ENCODE data around the gene EXOC3L1.

EXOC3L1 gene

GRCh38 chr16:67226295-67226803 is 36.4 kb upstream of the EXOC3L1 start:
- Histone ChIP-seq H4K8ac (ENCODE audit: low read depth, low read length) (no peak overlapping the region), H2BK5ac (ENCODE audit: low read length) (no peak overlapping the region), H2BK15ac (ENCODE audit: low read length) (no peak overlapping the region), H3K14ac (ENCODE audit: low read length) (peak overlapping the region; percentile 42), H3K79me1 (ENCODE audit: low read depth, low read length) (peaks cover 7% of the 10 kb centered on the region), H3K9me3 (replicated peaks in 1 of 2; ENCODE audit: control insufficient read depth in 2 of 2, insufficient read depth in 1 of 2, low read depth in 1 of 2, low read length in 2 of 2) (no peaks in the 10 kb centered on the region), H3K9ac (ENCODE audit: low read depth, low read length, poor library complexity) (peak overlapping the region; percentile 88), H3K23ac (ENCODE audit: low read depth, low read length, poor library complexity) (peak overlapping the region; percentile 45), H2AFZ (ENCODE audit: low read length) (peak overlapping the region; percentile 91), H2AK5ac (ENCODE audit: low read depth, low read length) (no peak overlapping the region), H3K4ac (ENCODE audit: low read length) (no peak overlapping the region), H3K4me1 (ENCODE audit: control insufficient read depth in 2 of 2, insufficient read depth in 1 of 2, low read depth in 1 of 2, low read length in 2 of 2) (peaks cover 10 to 13% of the 10 kb centered on the region in 2 donors), H3K36me3 (replicated peaks in 1 of 2; ENCODE audit: control insufficient read depth in 2 of 2, insufficient read depth in 2 of 2, low read length in 2 of 2) (peaks cover 23 to 41% of the 10 kb centered on the region in 2 donors), H3K4me3 (ENCODE audit: low read length in 2 of 2) (peak overlapping the region; percentile 80 to 83), H3K18ac (ENCODE audit: low read length) (peak overlapping the region; percentile 94), H3K27ac (replicated peaks; ENCODE audit: low read length) (no peak overlapping the region), H4K91ac (ENCODE audit: low read depth, low read length, poor library complexity) (no peak overlapping the region), H3K4me2 (ENCODE audit: insufficient read depth, low read length, poor library complexity, severe bottlenecking) (peak overlapping the region; percentile 91), H2BK12ac (ENCODE audit: low read length) (no peak overlapping the region), H3K27me3 (ENCODE audit: control insufficient read depth in 3 of 3, insufficient read depth in 3 of 3, low read depth in 1 of 3, low read length in 3 of 3) (peaks cover 0 to 2% (median 0%) of the 10 kb centered on the region in 3 experiments), H2BK120ac (ENCODE audit: low read depth, low read length) (no peak overlapping the region)
- no peak for DNase-seq (ENCODE audit: low spot score)
- WGBS, 2 donors (ENCODE audit: extremely low coverage in 2 of 2, insufficient read length in 2 of 2, insufficient replicate concordance in 1 of 2), result no CpG with 5 or more reads among the region's 12 CpGs

- H2BK12ac ChIP-seq (ENCODE audit: low read length), result no peak overlapping the region
- H3K27me3 ChIP-seq (ENCODE audit: control insufficient read depth in 3 of 3, insufficient read depth in 3 of 3, low read depth in 1 of 3, low read length in 3 of 3), result peaks cover 0 to 2% (median 0%) of the 10 kb centered on the region in 3 experiments
- H2BK120ac ChIP-seq (ENCODE audit: low read depth, low read length), result no peak overlapping the region
- no peak overlapping the region for H2AK5ac ChIP-seq (ENCODE audit: low read depth, low read length)
- no peak overlapping the region for H3K9ac ChIP-seq (ENCODE audit: low read depth, low read length, poor library complexity)
- H3K23ac ChIP-seq (ENCODE audit: low read depth, low read length, poor library complexity), result no peak overlapping the region
- no peak overlapping the region for H3K27ac ChIP-seq (replicated peaks; ENCODE audit: low read length)
- H3K4ac ChIP-seq (ENCODE audit: low read length), result no peak overlapping the region
- no peak overlapping the region for H3K4me2 ChIP-seq (ENCODE audit: insufficient read depth, low read length, poor library complexity, severe bottlenecking)
- no CpG with 5 or more reads among the region's 3 CpGs for WGBS, 2 donors (ENCODE audit: extremely low coverage in 2 of 2, insufficient read length in 2 of 2, insufficient replicate concordance in 1 of 2)
- H3K79me1 ChIP-seq (ENCODE audit: low read depth, low read length), result peaks cover 7% of the 10 kb centered on the region
- H3K4me1 ChIP-seq (ENCODE audit: control insufficient read depth in 2 of 2, insufficient read depth in 1 of 2, low read depth in 1 of 2, low read length in 2 of 2), result peaks cover 10 to 13% of the 10 kb centered on the region in 2 donors
- no peaks in the 10 kb centered on the region for H3K9me3 ChIP-seq (replicated peaks in 1 of 2; ENCODE audit: control insufficient read depth in 2 of 2, insufficient read depth in 1 of 2, low read depth in 1 of 2, low read length in 2 of 2)
- peaks cover 4 to 17% of the 10 kb centered on the region in 2 donors for H3K36me3 ChIP-seq (replicated peaks in 1 of 2; ENCODE audit: control insufficient read depth in 2 of 2, insufficient read depth in 2 of 2, low read length in 2 of 2)
- H4K91ac ChIP-seq (ENCODE audit: low read depth, low read length, poor library complexity), result no peak overlapping the region
- H3K18ac ChIP-seq (ENCODE audit: low read length), result no peak overlapping the region
- H2BK15ac ChIP-seq (ENCODE audit: low read length), result no peak overlapping the region
- H2AFZ ChIP-seq (ENCODE audit: low read length), result no peak overlapping the region
- H3K14ac ChIP-seq (ENCODE audit: low read length), result no peak overlapping the region
- H4K8ac ChIP-seq (ENCODE audit: low read depth, low read length), result no peak overlapping the region
- no peak overlapping the region for H3K4me3 ChIP-seq (ENCODE audit: low read length in 2 of 2)
- no peak for DNase-seq (ENCODE audit: low spot score)
- H2BK5ac ChIP-seq (ENCODE audit: low read length), result no peak overlapping the region
Observed at GRCh38 chr16:67223992-67224391, 34.1 kb upstream of the EXOC3L1 start.

GRCh38 chr16:67216612-67217490 is 26.9 kb upstream of the EXOC3L1 start:
- Histone ChIP-seq H3K4me2 (ENCODE audit: insufficient read depth, low read length, poor library complexity, severe bottlenecking) (no peak overlapping the region), H2AFZ (ENCODE audit: low read length) (no peak overlapping the region), H3K27ac (replicated peaks; ENCODE audit: low read length) (no peak overlapping the region), H3K36me3 (replicated peaks in 1 of 2; ENCODE audit: control insufficient read depth in 2 of 2, insufficient read depth in 2 of 2, low read length in 2 of 2) (peaks cover 0 to 4% of the 10 kb centered on the region in 2 donors), H2BK15ac (ENCODE audit: low read length) (no peak overlapping the region), H2BK5ac (ENCODE audit: low read length) (peak overlapping the region; percentile 29), H2BK12ac (ENCODE audit: low read length) (no peak overlapping the region), H3K23ac (ENCODE audit: low read depth, low read length, poor library complexity) (peak overlapping the region; percentile 47), H2BK120ac (ENCODE audit: low read depth, low read length) (peak overlapping the region; percentile 9), H3K27me3 (ENCODE audit: control insufficient read depth in 3 of 3, insufficient read depth in 3 of 3, low read depth in 1 of 3, low read length in 3 of 3) (peaks cover 0 to 2% (median 0%) of the 10 kb centered on the region in 3 experiments), H3K4ac (ENCODE audit: low read length) (no peak overlapping the region), H2AK5ac (ENCODE audit: low read depth, low read length) (no peak overlapping the region), H3K18ac (ENCODE audit: low read length) (no peak overlapping the region), H3K9me3 (replicated peaks in 1 of 2; ENCODE audit: control insufficient read depth in 2 of 2, insufficient read depth in 1 of 2, low read depth in 1 of 2, low read length in 2 of 2) (no peaks in the 10 kb centered on the region), H4K8ac (ENCODE audit: low read depth, low read length) (no peak overlapping the region), H3K9ac (ENCODE audit: low read depth, low read length, poor library complexity) (no peak overlapping the region), H3K79me1 (ENCODE audit: low read depth, low read length) (peaks cover 1% of the 10 kb centered on the region), H3K4me3 (ENCODE audit: low read length in 2 of 2) (no peak overlapping the region), H4K91ac (ENCODE audit: low read depth, low read length, poor library complexity) (no peak overlapping the region), H3K14ac (ENCODE audit: low read length) (no peak overlapping the region), H3K4me1 (ENCODE audit: control insufficient read depth in 2 of 2, insufficient read depth in 1 of 2, low read depth in 1 of 2, low read length in 2 of 2) (no peaks in the 10 kb centered on the region)
- WGBS, 2 donors (ENCODE audit: extremely low coverage in 2 of 2, insufficient read length in 2 of 2, insufficient replicate concordance in 1 of 2), result no CpG with 5 or more reads among the region's 18 CpGs
- no peak for DNase-seq (ENCODE audit: low spot score)

DNA sequence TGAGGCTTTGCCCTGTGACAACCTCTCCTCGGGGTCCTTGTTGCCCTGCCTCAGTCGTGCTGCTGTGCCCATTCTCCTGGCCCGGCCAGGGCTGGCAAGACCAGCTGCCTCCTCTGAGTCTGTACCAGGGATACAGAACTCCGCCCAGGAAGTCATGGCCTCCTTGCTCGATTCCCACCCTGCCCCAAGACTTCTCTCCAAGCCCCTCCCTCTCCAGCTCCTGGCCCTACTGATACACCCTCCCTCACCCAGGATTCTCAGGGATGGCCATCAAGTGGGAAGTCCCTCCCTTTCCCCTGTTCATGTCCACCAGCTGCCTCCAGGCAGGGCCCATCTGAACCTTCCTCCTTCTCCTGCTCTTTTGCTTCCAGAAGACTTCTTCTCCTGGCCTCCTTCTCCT is 25.8 kb upstream of the EXOC3L1 start:
- Histone ChIP-seq H3K23ac (ENCODE audit: low read depth, low read length, poor library complexity) (no peak overlapping the region), H3K36me3 (replicated peaks in 1 of 2; ENCODE audit: control insufficient read depth in 2 of 2, insufficient read depth in 2 of 2, low read length in 2 of 2) (peaks cover 0 to 8% of the 10 kb centered on the region in 2 donors), H3K4me3 (ENCODE audit: low read length in 2 of 2) (no peak overlapping the region), H3K18ac (ENCODE audit: low read length) (no peak overlapping the region), H3K4ac (ENCODE audit: low read length) (no peak overlapping the region), H3K4me1 (ENCODE audit: control insufficient read depth in 2 of 2, insufficient read depth in 1 of 2, low read depth in 1 of 2, low read length in 2 of 2) (no peaks in the 10 kb centered on the region), H3K14ac (ENCODE audit: low read length) (peak overlapping the region; percentile 64), H2AFZ (ENCODE audit: low read length) (no peak overlapping the region), H2BK5ac (ENCODE audit: low read length) (peak overlapping the region; percentile 29), H2BK15ac (ENCODE audit: low read length) (no peak overlapping the region), H2BK12ac (ENCODE audit: low read length) (no peak overlapping the region), H3K27ac (replicated peaks; ENCODE audit: low read length) (no peak overlapping the region), H3K79me1 (ENCODE audit: low read depth, low read length) (peaks cover 1% of the 10 kb centered on the region), H3K9me3 (replicated peaks in 1 of 2; ENCODE audit: control insufficient read depth in 2 of 2, insufficient read depth in 1 of 2, low read depth in 1 of 2, low read length in 2 of 2) (no peaks in the 10 kb centered on the region), H2BK120ac (ENCODE audit: low read depth, low read length) (peak overlapping the region; percentile 9), H4K91ac (ENCODE audit: low read depth, low read length, poor library complexity) (no peak overlapping the region), H3K4me2 (ENCODE audit: insufficient read depth, low read length, poor library complexity, severe bottlenecking) (no peak overlapping the region), H3K9ac (ENCODE audit: low read depth, low read length, poor library complexity) (no peak overlapping the region), H4K8ac (ENCODE audit: low read depth, low read length) (no peak overlapping the region), H2AK5ac (ENCODE audit: low read depth, low read length) (peak overlapping the region; percentile 61), H3K27me3 (ENCODE audit: control insufficient read depth in 3 of 3, insufficient read depth in 3 of 3, low read depth in 1 of 3, low read length in 3 of 3) (peaks cover 0 to 2% (median 0%) of the 10 kb centered on the region in 3 experiments)
- DNase-seq (ENCODE audit: low spot score), result no peak
- no CpG with 5 or more reads among the region's 5 CpGs for WGBS, 2 donors (ENCODE audit: extremely low coverage in 2 of 2, insufficient read length in 2 of 2, insufficient replicate concordance in 1 of 2)

Measured in neuronal stem cell (in vitro differentiated cells).